MCF 10A (cell line): ENCODE measurements around the gene MBTD1. TPM values are rescaled to one million over a fixed set of nuclear protein-coding genes. Genes with fewer than 3 reads are reported as not detected.

ENCODE experiments used
- BruUV-seq: library from RNA; stranded (reverse); fragments of 400-500 nt; replicated peaks from 2 replicates; lab custom pipeline; 2021; lab: Mats Ljungman, UMichigan
- CTCF ChIA-PET: fragments of 300-600 bp; sonication (Branson Sonifier 250); formaldehyde crosslinking; extraction: SDS; loops from one replicate; lab custom pipeline; 2021; ENCODE audit warnings: antibody characterized with exemption, inconsistent platforms; lab: Yijun Ruan, JAX
- POLR2A ChIA-PET: fragments of 300-600, 350-650 bp; sonication (Branson Sonifier 250); formaldehyde crosslinking; extraction: SDS; loops from one replicate; lab custom pipeline; 2020; ENCODE audit warnings: antibody characterized with exemption, inconsistent platforms; lab: Yijun Ruan, JAX
- DNase-seq: peaks from one replicate; pipeline ENCODE4 v3.0.0-alpha.2; 2018; ENCODE audit not compliant: unreplicated experiment
- H3K27ac Mint-ChIP-seq: one replicate; pipeline ENCODE4 v1.8.0; 2022; ENCODE audit warnings: mild to moderate bottlenecking, low read depth, mixed read lengths; ENCODE audit not compliant: unreplicated experiment
- H3K27me3 Mint-ChIP-seq: one replicate; pipeline ENCODE4 v1.8.0; 2022; ENCODE audit warnings: mixed read lengths; ENCODE audit not compliant: insufficient read depth, unreplicated experiment
- H3K36me3 Mint-ChIP-seq: one replicate; pipeline ENCODE4 v1.8.0; 2022; ENCODE audit warnings: mild to moderate bottlenecking, moderate library complexity, mixed read lengths; ENCODE audit not compliant: insufficient read depth, unreplicated experiment
- H3K4me1 Mint-ChIP-seq: one replicate; pipeline ENCODE4 v1.8.0; 2022; ENCODE audit warnings: mixed read lengths; ENCODE audit not compliant: insufficient read depth, unreplicated experiment
- H3K4me3 Mint-ChIP-seq: one replicate; pipeline ENCODE4 v1.8.0; 2022; ENCODE audit warnings: mild to moderate bottlenecking, moderate library complexity, mixed read lengths; ENCODE audit not compliant: unreplicated experiment
- H3K9me3 Mint-ChIP-seq: one replicate; pipeline ENCODE4 v1.8.0; 2022; ENCODE audit warnings: mixed read lengths; ENCODE audit not compliant: unreplicated experiment
- intact Hi-C: fragments of 100-400 bp; cut with micrococcal nuclease; formaldehyde crosslinking; loops from 2 replicates; pipeline ENCODE4 v1.14.1; 2022
- total RNA-seq: library from RNA; stranded (reverse); gene quantifications from 2 replicates; pipeline ENCODE4 v1.2.3, GENCODE V29; 2022
- TF ChIP-seq, protein P1 (sequence below): fragments of 200-600 bp; IDR thresholded peaks from one replicate; pipeline ENCODE4 v1.8.0; 2022; ENCODE audit warnings: antibody characterized with exemption, mild to moderate bottlenecking; ENCODE audit not compliant: unreplicated experiment

Gene MBTD1
- total RNA-seq, 1 experiment from 2014 or later = 7.7 TPM

DNA sequence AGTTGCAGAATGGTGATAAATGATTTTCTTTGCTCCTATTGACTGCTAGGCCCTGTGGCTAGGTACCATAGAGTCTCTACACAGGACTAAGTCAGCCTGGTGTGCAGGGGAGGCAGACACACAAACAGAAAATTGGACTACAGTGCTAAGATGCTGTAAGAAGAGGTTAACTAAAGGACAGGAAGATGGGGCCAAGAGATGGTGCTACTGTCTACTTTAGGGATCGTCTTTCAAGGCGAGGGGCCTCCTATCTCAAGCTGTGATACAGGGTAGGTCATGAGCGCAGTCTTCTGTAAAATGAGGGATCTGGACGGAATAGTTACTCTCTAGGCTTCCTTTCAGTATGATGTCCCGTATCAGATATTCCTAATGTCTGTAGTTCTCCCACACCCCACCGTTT lies 105.7 kb downstream of the MBTD1 start:
- Mint-ChIP-seq H3K36me3 (peaks cover 37% of the 10 kb centered on the region), H3K4me1 (no peaks in the 10 kb centered on the region), H3K9me3 (no peaks in the 10 kb centered on the region), H3K27me3 (no peaks in the 10 kb centered on the region), H3K4me3 (no peak overlapping the region), H3K27ac (no peak overlapping the region)
- CTCF ChIA-PET = interaction anchor here (0.7 to 2.7 kb wide), 10 partner anchors 8 to 301 kb away, joined by 3 to 83 read pairs (median 5); partner anchors contain the start of gene SPAG9
- POLR2A ChIA-PET = interaction anchor here (0.7 to 7.5 kb wide), 9 partner anchors 9 to 302 kb away, joined by 3 to 145 read pairs (median 6); partner anchors contain the start of genes MBTD1, NME2, SPAG9 and UTP18
- TF ChIP-seq, protein P1, sequence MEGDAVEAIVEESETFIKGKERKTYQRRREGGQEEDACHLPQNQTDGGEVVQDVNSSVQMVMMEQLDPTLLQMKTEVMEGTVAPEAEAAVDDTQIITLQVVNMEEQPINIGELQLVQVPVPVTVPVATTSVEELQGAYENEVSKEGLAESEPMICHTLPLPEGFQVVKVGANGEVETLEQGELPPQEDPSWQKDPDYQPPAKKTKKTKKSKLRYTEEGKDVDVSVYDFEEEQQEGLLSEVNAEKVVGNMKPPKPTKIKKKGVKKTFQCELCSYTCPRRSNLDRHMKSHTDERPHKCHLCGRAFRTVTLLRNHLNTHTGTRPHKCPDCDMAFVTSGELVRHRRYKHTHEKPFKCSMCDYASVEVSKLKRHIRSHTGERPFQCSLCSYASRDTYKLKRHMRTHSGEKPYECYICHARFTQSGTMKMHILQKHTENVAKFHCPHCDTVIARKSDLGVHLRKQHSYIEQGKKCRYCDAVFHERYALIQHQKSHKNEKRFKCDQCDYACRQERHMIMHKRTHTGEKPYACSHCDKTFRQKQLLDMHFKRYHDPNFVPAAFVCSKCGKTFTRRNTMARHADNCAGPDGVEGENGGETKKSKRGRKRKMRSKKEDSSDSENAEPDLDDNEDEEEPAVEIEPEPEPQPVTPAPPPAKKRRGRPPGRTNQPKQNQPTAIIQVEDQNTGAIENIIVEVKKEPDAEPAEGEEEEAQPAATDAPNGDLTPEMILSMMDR = no peak
- TSS peak; percentile 49 for BruUV-seq
- no peak for DNase-seq
- intact Hi-C loops = loop anchor here (5.0 kb wide), 2 partner anchors 202 to 287 kb away; partner anchors contain the start of gene TOB1

DNA sequence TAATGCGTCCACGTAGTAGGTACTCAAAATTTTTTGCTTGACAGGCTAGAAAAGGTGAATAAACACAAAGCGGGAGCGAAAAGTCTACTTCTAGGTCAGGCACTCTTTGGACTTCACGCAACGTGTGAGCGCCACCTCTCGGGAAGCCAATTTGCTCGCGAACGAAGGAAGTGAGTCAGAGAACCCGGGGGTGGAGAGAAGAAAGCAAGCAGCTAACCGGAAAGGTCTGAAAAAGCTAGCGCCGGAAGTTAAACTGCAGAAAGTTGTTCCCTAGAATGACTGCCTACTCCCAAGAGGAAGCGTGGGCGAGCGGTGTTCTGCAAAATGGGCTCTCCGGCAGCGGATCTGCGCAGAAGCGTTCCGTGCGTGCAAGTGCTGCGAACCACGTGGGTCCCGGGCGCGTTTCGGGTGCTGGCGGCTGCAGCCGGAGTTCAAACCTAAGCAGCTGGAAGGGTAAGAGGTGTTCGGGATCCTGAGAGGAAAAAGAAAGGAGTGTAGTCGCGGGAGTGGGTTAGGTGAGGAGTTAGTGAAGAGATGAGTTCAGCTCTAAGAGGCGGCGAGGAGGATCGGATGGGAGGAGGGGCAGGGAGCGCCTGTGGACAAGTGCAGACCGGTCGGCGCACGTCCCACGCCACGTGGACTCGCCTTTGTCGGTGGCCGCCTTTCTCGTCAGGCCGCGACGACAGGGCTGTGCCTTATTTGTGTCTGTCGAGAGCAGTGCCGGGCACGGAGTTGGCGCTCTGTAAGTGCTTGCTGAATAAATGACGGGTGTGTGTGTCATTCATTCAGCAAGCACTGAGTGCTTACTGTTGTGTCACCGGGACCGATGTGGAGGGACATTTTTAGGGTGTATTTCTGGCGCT lies 106.4 kb downstream of the MBTD1 start, which contains the start of gene NME1:
TSS of gene NME1 (plus strand) at position 350 of the 863 bp plus-strand sequence. CDS start 2,096 bp downstream, outside the sequence.
- no peaks in the 10 kb centered on the region for H3K27me3 Mint-ChIP-seq
- no TSS peak for BruUV-seq
- ChIA-PET POLR2A (interaction anchor here (0.6 to 7.5 kb wide), 27 partner anchors 9 to 445 kb away, joined by 3 to 145 read pairs (median 4); partner anchors contain the start of genes MBTD1, NME2, SPAG9 and TOB1), CTCF (interaction anchor here (0.6 to 2.7 kb wide), 27 partner anchors 9 to 301 kb away, joined by 3 to 83 read pairs (median 5); partner anchors contain the start of gene SPAG9)
- no peak within 1 kb of the TSS for H3K27ac Mint-ChIP-seq
- TF ChIP-seq, protein P1 = peak; percentile 70
- intact Hi-C loops = loop anchor here (1.0 to 5.0 kb wide), 6 partner anchors 34 to 301 kb away; partner anchors contain the start of gene TOB1
- DNase-seq = peak; percentile 99
- no peaks in the 10 kb centered on the region for H3K4me1 Mint-ChIP-seq
- no peaks in the 10 kb centered on the region for H3K9me3 Mint-ChIP-seq
- H3K36me3 Mint-ChIP-seq = peaks cover 30% of the 10 kb centered on the region
- no peak within 1 kb of the TSS for H3K4me3 Mint-ChIP-seq

DNA sequence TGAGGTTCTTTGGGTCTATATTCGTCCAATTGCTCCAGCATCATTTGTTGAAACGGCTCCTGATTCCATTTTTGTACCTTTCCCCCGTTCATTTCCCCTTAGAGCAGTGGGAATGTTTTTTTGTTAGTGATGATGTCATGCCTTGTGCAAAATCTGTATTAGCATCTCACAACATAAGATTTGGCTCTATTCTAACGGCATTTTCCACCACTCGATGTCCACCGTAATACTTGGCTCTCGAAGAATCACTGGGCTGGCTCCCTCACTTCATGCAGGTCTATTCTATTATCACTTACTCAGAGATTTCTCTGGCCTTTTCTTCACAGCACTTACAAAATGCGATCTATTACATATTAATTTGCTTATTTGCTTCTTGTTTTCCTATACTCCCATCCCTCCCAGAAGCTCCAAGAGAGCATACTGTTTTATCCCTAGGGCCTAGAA lies 107.1 kb downstream of the MBTD1 start:
- TF ChIP-seq, protein P1 = no peak
- Mint-ChIP-seq H3K4me1 (no peaks in the 10 kb centered on the region), H3K36me3 (peaks cover 27% of the 10 kb centered on the region), H3K9me3 (no peaks in the 10 kb centered on the region), H3K27ac (no peak overlapping the region), H3K4me3 (no peak overlapping the region), H3K27me3 (no peaks in the 10 kb centered on the region)
- CTCF ChIA-PET = interaction anchor here (0.6 to 2.7 kb wide), 23 partner anchors 10 to 300 kb away, joined by 3 to 83 read pairs (median 5); partner anchors contain the start of gene SPAG9
- POLR2A ChIA-PET = interaction anchor here (0.7 to 7.5 kb wide), 24 partner anchors 10 to 444 kb away, joined by 3 to 145 read pairs (median 4); partner anchors contain the start of genes MBTD1, NME2, SPAG9 and TOB1
- no peak for DNase-seq
- no TSS peak for BruUV-seq
- intact Hi-C loops = loop anchor here (1.0 to 5.0 kb wide), 6 partner anchors 33 to 300 kb away; partner anchors contain the start of gene TOB1
